GM21515 (cell line): ENCODE results near the gene IFT52.

Experiments
- ATAC-seq: cut with Tn5 transposase; IDR thresholded peaks from one replicate; pipeline ENCODE4 v1.9.1; 2021; ENCODE audit not compliant: unreplicated experiment

Gene IFT52

GRCh38 chr20:43590392-43591303 lies at the start of gene IFT52:
IFT52 (plus strand) TSS chr20:43590937; CDS start chr20:43594699, 3,762 bp downstream.
- peak; percentile 99 for ATAC-seq

- ATAC-seq: no peak
These were observed 49.5 kb upstream of the IFT52 start for GRCh38 chr20:43541214-43541613.

GRCh38 chr20:43542161-43542560 lies 48.6 kb upstream of the IFT52 start:
- no peak for ATAC-seq

GRCh38 chr20:43542674-43543073 lies 48.1 kb upstream of the IFT52 start:
- no peak for ATAC-seq

- ATAC-seq: no peak
These were observed 47.6 kb upstream of the IFT52 start for GRCh38 chr20:43543138-43543537.

GRCh38 chr20:43544501-43544900 lies 46.2 kb upstream of the IFT52 start:
- ATAC-seq: no peak

- ATAC-seq: no peak
These were observed 44.7 kb upstream of the IFT52 start for GRCh38 chr20:43545837-43546578.

GRCh38 chr20:43548273-43548880 lies 42.4 kb upstream of the IFT52 start:
- ATAC-seq: no peak

- no peak for ATAC-seq
These were observed 41.2 kb upstream of the IFT52 start for GRCh38 chr20:43549416-43550065.

- no peak for ATAC-seq
These were observed 40.3 kb upstream of the IFT52 start for GRCh38 chr20:43550456-43550855.

GRCh38 chr20:43554369-43554768 lies 36.4 kb upstream of the IFT52 start:
- ATAC-seq: no peak

GRCh38 chr20:43558412-43559146 lies 32.2 kb upstream of the IFT52 start, which contains the start of gene SGK2:
SGK2 (plus strand) TSS chr20:43559027; CDS start chr20:43566496, 7,469 bp downstream.
- no peak for ATAC-seq

- ATAC-seq: no peak
These were observed 31.4 kb upstream of the IFT52 start for GRCh38 chr20:43559147-43559987.

- ATAC-seq: no peak
These were observed 29.8 kb upstream of the IFT52 start for GRCh38 chr20:43560974-43561373.

- ATAC-seq: no peak
These were observed 27.3 kb upstream of the IFT52 start for GRCh38 chr20:43563429-43563828.

- ATAC-seq: no peak
These were observed 26.7 kb upstream of the IFT52 start for GRCh38 chr20:43563991-43564390.

- no peak for ATAC-seq
These were observed 26.3 kb upstream of the IFT52 start for GRCh38 chr20:43564455-43564854.

- no peak for ATAC-seq
These were observed 25.6 kb upstream of the IFT52 start for GRCh38 chr20:43564993-43565757.

GRCh38 chr20:43565758-43566104 lies 25.0 kb upstream of the IFT52 start:
- no peak for ATAC-seq
